ENCODE measurements around the gene RPL10A. TPM values are rescaled to one million over a fixed set of nuclear protein-coding genes. Genes with fewer than 3 reads are reported as not detected.

Gene RPL10A
- total RNA-seq, 2 donors from 2014 or later: 585 to 636 TPM

GRCh38 chr6:35476004-35476403, 7.8 kb downstream of the RPL10A start:
- DNase-seq (ENCODE audit: low spot score) (no peak), ATAC-seq (ENCODE audit: insufficient number of reproducible peaks, low FRiP score, low read depth) (no peak)
- peaks cover 77% of the 10 kb centered on the region for H3K36me3 ChIP-seq

GRCh38 chr6:35477028-35477427, 8.8 kb downstream of the RPL10A start:
- peaks cover 0 to 13% of the 10 kb centered on the region in 2 donors for H3K4me1 ChIP-seq (ENCODE audit: control insufficient read depth in 1 of 2, low read depth in 2 of 2)
- H3K36me3 ChIP-seq: peaks cover 71% of the 10 kb centered on the region
- DNase-seq (ENCODE audit: low spot score) (no peak), ATAC-seq (ENCODE audit: insufficient number of reproducible peaks, low FRiP score, low read depth) (no peak)
- H3K4me3 ChIP-seq: no peak overlapping the region
- no peak for TF ChIP-seq CTCF (IDR thresholded peaks at IDR 0.05)
- H3K27me3 ChIP-seq (replicated peaks; ENCODE audit: insufficient read depth): no peaks in the 10 kb centered on the region
- H3K9me3 ChIP-seq: no peaks in the 10 kb centered on the region
- H3K27ac ChIP-seq: no peak overlapping the region

More at GRCh38 chr6:35476004-35476403, 7.8 kb downstream of the RPL10A start:
- H3K4me1 ChIP-seq (ENCODE audit: control insufficient read depth in 1 of 2, low read depth in 2 of 2): peaks cover 0 to 20% of the 10 kb centered on the region in 2 donors
- TF ChIP-seq CTCF (IDR thresholded peaks at IDR 0.05): no peak
- H3K4me3 ChIP-seq: no peak overlapping the region
- no peaks in the 10 kb centered on the region for H3K27me3 ChIP-seq (replicated peaks; ENCODE audit: insufficient read depth)
- no peak overlapping the region for H3K27ac ChIP-seq
- no peaks in the 10 kb centered on the region for H3K9me3 ChIP-seq

GRCh38 chr6:35477551-35478179, 9.5 kb downstream of the RPL10A start:
- Histone ChIP-seq H3K9me3 (no peaks in the 10 kb centered on the region), H3K27me3 (replicated peaks; ENCODE audit: insufficient read depth) (no peaks in the 10 kb centered on the region), H3K27ac (no peak overlapping the region), H3K36me3 (peaks cover 68% of the 10 kb centered on the region), H3K4me1 (ENCODE audit: control insufficient read depth in 1 of 2, low read depth in 2 of 2) (peaks cover 0 to 6% of the 10 kb centered on the region in 2 donors), H3K4me3 (no peak overlapping the region)
- ATAC-seq (ENCODE audit: insufficient number of reproducible peaks, low FRiP score, low read depth): no peak
- no peak for TF ChIP-seq CTCF (IDR thresholded peaks at IDR 0.05)
- no peak for DNase-seq (ENCODE audit: low spot score)

- no peak overlapping the region for H3K4me3 ChIP-seq
- H3K9me3 ChIP-seq: no peaks in the 10 kb centered on the region
- H3K36me3 ChIP-seq: peaks cover 69% of the 10 kb centered on the region
- no peak overlapping the region for H3K27ac ChIP-seq
- DNase-seq (ENCODE audit: low spot score): no peak
- H3K4me1 ChIP-seq (ENCODE audit: control insufficient read depth in 1 of 2, low read depth in 2 of 2): peaks cover 0 to under 1% of the 10 kb centered on the region in 2 donors
- H3K27me3 ChIP-seq (replicated peaks; ENCODE audit: insufficient read depth): no peaks in the 10 kb centered on the region
- TF ChIP-seq CTCF (IDR thresholded peaks at IDR 0.05): no peak
- no peak for ATAC-seq (ENCODE audit: insufficient number of reproducible peaks, low FRiP score, low read depth)
Observed at GRCh38 chr6:35478259-35478658, 10.1 kb downstream of the RPL10A start.

- Histone ChIP-seq H3K27me3 (replicated peaks; ENCODE audit: insufficient read depth) (no peaks in the 10 kb centered on the region), H3K27ac (no peak overlapping the region), H3K9me3 (no peaks in the 10 kb centered on the region), H3K4me1 (ENCODE audit: control insufficient read depth in 1 of 2, low read depth in 2 of 2) (peaks cover 1 to 7% of the 10 kb centered on the region in 2 donors), H3K4me3 (no peak overlapping the region), H3K36me3 (peaks cover 62% of the 10 kb centered on the region)
- DNase-seq (ENCODE audit: low spot score): no peak
- no peak for TF ChIP-seq CTCF (IDR thresholded peaks at IDR 0.05)
- no peak for ATAC-seq (ENCODE audit: insufficient number of reproducible peaks, low FRiP score, low read depth)
Observed at GRCh38 chr6:35480176-35480575, 12.0 kb downstream of the RPL10A start.

Measured in thoracic aorta (tissue), 2 donors.